Stomach (tissue), 9 donors: ENCODE results near the gene SIRT7. TPM values are rescaled to one million over a fixed set of nuclear protein-coding genes. Genes with fewer than 3 reads are reported as not detected.
"Not testable (repeated sequence)": the region's sequence is repeated elsewhere in the genome, so short reads cannot be mapped to it uniquely, and the experiment has no call there.

ENCODE experiments used
- DNase-seq, 2 donors: peaks; one replicate each; pipeline versions ENCODE4 v3.0.0 to v3.0.0-alpha.2; 2013 to 2019
- H3K27ac ChIP-seq, 5 donors: fragments of 200-600 bp in 4 of 5; sonication (generic) in 4 of 5; one replicate each; pipeline ENCODE4 v1.5.1; 2013 to 2019; ENCODE audit warnings: mild to moderate bottlenecking in 1 of 5, moderate library complexity in 1 of 5
- H3K27me3 ChIP-seq, 3 donors: fragments of 200-600 bp; sonication (generic); one replicate each; pipeline ENCODE4 v1.5.1; 2017 to 2019; ENCODE audit warnings: mixed run types in 1 of 3
- H3K36me3 ChIP-seq, 4 donors: fragments of 200-600 bp; sonication (generic); 1 replicate in 3 of 4; 2 replicates in 1 of 4; pipeline ENCODE4 v1.5.1; 2016 to 2019
- H3K4me1 ChIP-seq, 4 donors: fragments of 200-600 bp; sonication (generic); one replicate each; pipeline ENCODE4 v1.5.1; 2016 to 2019
- H3K4me3 ChIP-seq, 4 donors: fragments of 200-600 bp; sonication (generic) in 3 of 4; one replicate each; pipeline ENCODE4 v1.5.1; 2016 to 2019; ENCODE audit warnings: mild to moderate bottlenecking in 1 of 4
- H3K9me3 ChIP-seq, 4 donors: fragments of 200-600 bp; sonication (generic); one replicate each; pipeline ENCODE4 v1.5.1; 2016 to 2019
- EP300 ChIP-seq: sonication (generic); formaldehyde crosslinking; IDR thresholded peaks from one replicate; pipeline ENCODE4 v1.6.1; 2017; ENCODE audit warnings: antibody characterized with exemption
- POLR2A ChIP-seq, 4 donors: fragments of 450-650 bp; IDR thresholded peaks; one replicate each; pipeline ENCODE4 v1.6.1; 2016; ENCODE audit warnings: antibody characterized with exemption in 4 of 4, control low read depth in 2 of 4, mild to moderate bottlenecking in 1 of 4, moderate library complexity in 1 of 4
- POLR2AphosphoS5 ChIP-seq, 3 donors: sonication (generic); formaldehyde crosslinking; IDR thresholded peaks; one replicate each; pipeline ENCODE4 v1.6.1; 2016; ENCODE audit warnings: antibody characterized with exemption in 3 of 3
- WGBS, 5 donors: extraction: QIAGEN DNeasy Blood & Tissue Kit in 3 of 5; methylation state at CpG; one replicate each; pipeline versions ENCODE4 v1.1.5 to v1.1.7; 2013 to 2018; 5-methylcytosine and 5-hydroxymethylcytosine counted together
- intact Hi-C: fragments of 100-400 bp; cut with DNase I; formaldehyde crosslinking; loops from one replicate; pipeline ENCODE4 v1.15.1; 2023; ENCODE audit warnings: low total_unique reads
- polyA plus RNA-seq, 3 donors: library from polyadenylated mRNA; stranded (reverse); fragments of 200-250 nt; gene quantifications; one replicate each; pipeline ENCODE4 v1.2.3, GENCODE V29; 2013
- total RNA-seq, 5 donors: library from RNA; depleted of rRNA; stranded (reverse); fragments of >200 nt; gene quantifications; one replicate each; pipeline versions ENCODE4 v1.1.0 to v1.2.3, GENCODE V29; 2014 to 2016
- TF ChIP-seq, protein P1 (sequence below), 7 experiments: fragments of 450-650 bp in 4 of 7; fragments of 200-600 bp in 3 of 7; sonication (generic) in 3 of 7; IDR thresholded peaks; one replicate each; pipeline ENCODE4 v1.5.1; 2016 to 2019; ENCODE audit warnings: antibody characterized with exemption in 7 of 7, control low read depth in 2 of 7, mild to moderate bottlenecking in 1 of 7
- donor health status: healthy with polysubstance abuse.
- donor health status: Bipolar disorder and iron deficiency.
- donor health status: healthy.

The SIRT7 gene
- total and polyA plus RNA-seq, 8 donors, result 18.2 to 128 (median 45.5) TPM

DNA sequence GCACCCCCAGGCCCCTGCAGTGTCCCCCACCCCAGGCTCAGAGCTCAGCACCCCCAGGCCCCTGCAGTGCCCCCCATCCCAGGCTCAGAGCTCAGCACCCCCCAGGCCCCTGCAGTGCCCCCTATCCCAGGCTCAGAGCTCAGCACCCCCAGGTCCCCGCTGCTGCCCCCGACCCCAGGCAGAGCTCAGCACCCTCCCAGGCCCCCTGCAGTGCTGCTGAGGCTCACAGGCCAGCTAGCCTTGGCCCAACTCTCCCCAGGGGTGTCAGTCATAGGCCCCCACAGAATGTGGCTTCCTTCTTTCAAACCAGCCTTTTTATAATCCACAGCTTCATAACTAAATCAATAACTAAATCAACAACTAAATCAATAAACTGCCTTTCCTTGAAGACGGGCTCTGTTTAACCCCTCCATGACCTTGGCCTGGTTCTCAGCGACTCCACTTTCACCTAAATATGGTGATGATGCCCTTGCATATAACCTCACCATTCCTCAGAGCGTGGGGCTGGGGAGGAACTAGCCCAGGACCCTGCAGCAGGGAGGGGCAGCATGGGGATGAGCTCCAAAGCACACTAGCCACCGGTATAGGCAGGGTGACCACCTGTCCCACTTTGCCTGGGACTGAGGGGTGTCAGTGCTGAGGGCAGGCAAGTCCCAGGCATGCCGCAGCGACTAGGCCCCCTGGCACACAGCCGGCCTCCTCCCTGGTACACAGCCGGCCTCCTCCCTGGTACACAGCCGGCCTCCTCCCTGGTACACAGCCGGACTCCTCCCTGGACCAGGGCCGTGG lies 38.0 kb upstream of the SIRT7 start:
- H3K36me3 ChIP-seq, result no peaks in the 10 kb centered on the region
- no peaks in the 10 kb centered on the region for H3K9me3 ChIP-seq
- 68 to 84% (median 79%) methylated on average over 7 to 13 of the region's 13 CpGs for WGBS, 5 donors
- intact Hi-C loops, result no loop called here
- H3K27ac ChIP-seq, result no peak overlapping the region
- peaks cover 17 to 20% (median 19%) of the 10 kb centered on the region in 4 donors for H3K4me1 ChIP-seq
- no peak for DNase-seq
- H3K27me3 ChIP-seq, result peaks cover 9 to 80% (median 31%) of the 10 kb centered on the region in 3 donors
- TF ChIP-seq POLR2AphosphoS5 (IDR thresholded peaks at IDR 0.05), result no peak
- TF ChIP-seq, protein P1, sequence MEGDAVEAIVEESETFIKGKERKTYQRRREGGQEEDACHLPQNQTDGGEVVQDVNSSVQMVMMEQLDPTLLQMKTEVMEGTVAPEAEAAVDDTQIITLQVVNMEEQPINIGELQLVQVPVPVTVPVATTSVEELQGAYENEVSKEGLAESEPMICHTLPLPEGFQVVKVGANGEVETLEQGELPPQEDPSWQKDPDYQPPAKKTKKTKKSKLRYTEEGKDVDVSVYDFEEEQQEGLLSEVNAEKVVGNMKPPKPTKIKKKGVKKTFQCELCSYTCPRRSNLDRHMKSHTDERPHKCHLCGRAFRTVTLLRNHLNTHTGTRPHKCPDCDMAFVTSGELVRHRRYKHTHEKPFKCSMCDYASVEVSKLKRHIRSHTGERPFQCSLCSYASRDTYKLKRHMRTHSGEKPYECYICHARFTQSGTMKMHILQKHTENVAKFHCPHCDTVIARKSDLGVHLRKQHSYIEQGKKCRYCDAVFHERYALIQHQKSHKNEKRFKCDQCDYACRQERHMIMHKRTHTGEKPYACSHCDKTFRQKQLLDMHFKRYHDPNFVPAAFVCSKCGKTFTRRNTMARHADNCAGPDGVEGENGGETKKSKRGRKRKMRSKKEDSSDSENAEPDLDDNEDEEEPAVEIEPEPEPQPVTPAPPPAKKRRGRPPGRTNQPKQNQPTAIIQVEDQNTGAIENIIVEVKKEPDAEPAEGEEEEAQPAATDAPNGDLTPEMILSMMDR (IDR thresholded peaks at IDR 0.05), result no peak
- no peak for TF ChIP-seq POLR2A (IDR thresholded peaks at IDR 0.05)
- no peak for TF ChIP-seq EP300
- no peak overlapping the region for H3K4me3 ChIP-seq

DNA sequence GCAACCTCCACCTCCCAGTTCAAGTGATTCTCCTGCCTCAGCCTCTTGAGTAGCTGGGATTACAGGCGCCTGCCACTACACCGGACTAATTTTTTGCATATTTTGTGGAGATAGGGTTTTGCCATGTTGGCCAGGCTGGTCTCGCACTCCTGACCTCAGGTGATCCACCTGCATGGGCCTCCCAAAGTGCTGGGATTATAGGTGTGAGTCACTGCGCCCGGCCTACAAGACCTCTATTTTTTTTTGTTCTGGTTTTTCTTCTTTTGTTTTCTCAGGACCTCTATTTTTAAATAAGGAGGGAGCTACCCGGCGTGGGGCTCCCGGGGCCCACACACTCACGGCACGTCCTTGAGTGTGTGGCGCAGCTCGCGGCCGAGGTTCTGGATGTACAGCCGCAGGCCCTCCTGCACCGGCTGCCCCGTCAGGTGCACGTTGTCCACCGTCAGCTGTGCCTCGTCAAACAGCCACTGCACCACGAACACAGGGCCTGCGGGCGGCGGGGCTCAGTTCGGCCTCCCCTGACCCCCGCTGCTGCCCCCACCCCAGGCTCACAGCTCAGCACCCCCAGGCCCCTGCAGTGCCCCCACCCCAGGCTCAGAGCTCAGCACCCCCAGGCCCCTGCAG lies 37.2 kb upstream of the SIRT7 start:
- Histone ChIP-seq H3K36me3 (no peaks in the 10 kb centered on the region), H3K9me3 (no peaks in the 10 kb centered on the region), H3K4me1 (peaks cover 12 to 15% (median 13%) of the 10 kb centered on the region in 4 donors), H3K4me3 (no peak overlapping the region), H3K27ac (no peak overlapping the region), H3K27me3 (peaks cover 4 to 72% (median 23%) of the 10 kb centered on the region in 3 donors)
- 85 to 91% (median 89%) methylated on average over 14 to 26 of the region's 26 CpGs for WGBS, 5 donors
- intact Hi-C loops, result no loop called here
- no peak for TF ChIP-seq POLR2A (IDR thresholded peaks at IDR 0.05)
- TF ChIP-seq EP300, result no peak
- TF ChIP-seq, protein P1 (IDR thresholded peaks at IDR 0.05), result no peak
- no peak for TF ChIP-seq POLR2AphosphoS5 (IDR thresholded peaks at IDR 0.05)
- DNase-seq, result no peak

DNA sequence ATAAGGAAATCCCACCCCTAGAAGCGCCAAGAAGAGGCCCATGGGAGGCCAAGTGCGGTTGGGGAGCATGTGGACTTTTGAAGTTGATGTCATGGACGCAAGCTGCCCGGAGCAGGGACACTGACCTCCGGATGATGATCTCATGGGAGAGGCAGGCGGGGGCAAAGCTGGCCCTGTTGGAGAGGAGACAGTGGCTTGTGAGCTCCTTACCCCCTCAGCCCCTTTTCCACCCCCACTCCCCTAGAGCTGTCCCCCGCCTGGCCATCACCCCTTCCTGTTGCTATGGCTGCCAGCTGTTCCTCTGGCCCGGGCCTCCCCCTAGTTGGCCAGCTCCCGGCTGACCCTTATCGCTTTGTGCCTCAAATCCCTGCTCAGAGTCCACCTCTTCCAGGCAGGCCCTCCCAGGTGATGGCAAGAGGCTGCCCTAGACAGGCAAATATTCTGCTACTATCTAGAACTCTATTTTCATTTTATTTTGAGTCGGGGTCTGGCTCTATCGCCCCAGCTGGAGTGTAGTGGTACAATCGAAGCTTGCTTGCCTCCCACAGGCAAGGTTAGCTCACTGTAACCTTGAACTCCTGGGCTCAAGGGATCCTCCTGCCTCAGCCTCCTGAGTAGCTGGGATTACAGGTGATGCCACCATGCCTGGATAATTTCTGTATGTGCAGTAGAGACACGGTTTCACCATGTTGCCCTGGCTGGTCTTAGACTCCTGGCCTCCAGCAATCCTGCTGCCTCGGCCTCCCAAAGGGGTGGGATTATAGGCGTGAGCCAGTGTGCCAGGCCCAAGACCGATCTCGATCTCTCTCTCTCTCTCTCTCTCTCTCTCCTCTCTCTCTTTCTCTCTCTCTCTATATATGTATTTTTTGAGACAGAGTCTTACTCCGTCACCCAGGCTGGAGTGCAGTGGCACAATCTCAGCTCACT lies 36.4 kb upstream of the SIRT7 start:
- WGBS, 5 donors, result 85 to 93% (median 89%) methylated on average over 19 of the region's 19 CpGs
- no peak overlapping the region for H3K4me3 ChIP-seq
- H3K27ac ChIP-seq, result no peak overlapping the region
- no peak for DNase-seq
- intact Hi-C loops, result no loop called here
- H3K9me3 ChIP-seq, result no peaks in the 10 kb centered on the region
- peaks cover 4 to 7% (median 5%) of the 10 kb centered on the region in 4 donors for H3K4me1 ChIP-seq
- TF ChIP-seq, protein P1 (IDR thresholded peaks at IDR 0.05), result no peak
- TF ChIP-seq EP300 (no peak), POLR2AphosphoS5 (IDR thresholded peaks at IDR 0.05) (no peak)
- H3K27me3 ChIP-seq, result peaks cover 0 to 64% (median 17%) of the 10 kb centered on the region in 3 donors
- H3K36me3 ChIP-seq, result no peaks in the 10 kb centered on the region

DNA sequence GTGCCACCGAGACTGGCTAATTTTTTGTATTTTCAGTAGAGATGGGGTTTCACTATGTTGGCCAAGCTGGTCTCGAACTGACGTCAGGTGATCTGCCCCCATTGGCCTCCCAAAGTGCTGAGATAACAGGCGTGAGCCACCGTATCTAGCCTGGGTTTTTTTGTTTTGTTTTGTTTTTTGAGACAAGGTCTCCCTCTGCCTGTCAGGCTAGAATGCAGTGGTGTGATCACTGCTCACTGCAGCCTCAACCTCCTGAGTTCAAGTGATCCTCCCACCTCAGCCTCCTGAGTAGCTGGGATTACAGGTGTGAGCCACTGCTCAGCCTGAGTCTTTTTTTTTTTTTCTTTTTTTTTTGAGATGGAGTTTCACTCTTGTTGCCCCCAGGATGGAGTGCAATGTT lies 35.5 kb upstream of the SIRT7 start:
- H3K4me1 ChIP-seq, H3K36me3 ChIP-seq, H3K9me3 ChIP-seq, intact Hi-C loops, H3K4me3 ChIP-seq, DNase-seq, H3K27ac ChIP-seq: not testable (repeated sequence)
- H3K27me3 ChIP-seq, result peaks cover 0 to 55% (median 8%) of the 10 kb centered on the region in 3 donors
- WGBS, 5 donors, result 71 to 79% (median 74%) methylated on average over 5 of the region's 5 CpGs
